ENCODE results near the gene BPIFA2. TPM values are rescaled to one million over a fixed set of nuclear protein-coding genes. Genes with fewer than 3 reads are reported as not detected.

BPIFA2 gene
- total and polyA plus RNA-seq, 9 of the 15 experiments (the other 6 are each of a cell fraction or from before 2014, with no cell fraction given): not detected

GRCh38 chr20:33133373-33133941 lies 34.5 kb upstream of the BPIFA2 start (continued):
- TF ChIP-seq, protein P1, sequence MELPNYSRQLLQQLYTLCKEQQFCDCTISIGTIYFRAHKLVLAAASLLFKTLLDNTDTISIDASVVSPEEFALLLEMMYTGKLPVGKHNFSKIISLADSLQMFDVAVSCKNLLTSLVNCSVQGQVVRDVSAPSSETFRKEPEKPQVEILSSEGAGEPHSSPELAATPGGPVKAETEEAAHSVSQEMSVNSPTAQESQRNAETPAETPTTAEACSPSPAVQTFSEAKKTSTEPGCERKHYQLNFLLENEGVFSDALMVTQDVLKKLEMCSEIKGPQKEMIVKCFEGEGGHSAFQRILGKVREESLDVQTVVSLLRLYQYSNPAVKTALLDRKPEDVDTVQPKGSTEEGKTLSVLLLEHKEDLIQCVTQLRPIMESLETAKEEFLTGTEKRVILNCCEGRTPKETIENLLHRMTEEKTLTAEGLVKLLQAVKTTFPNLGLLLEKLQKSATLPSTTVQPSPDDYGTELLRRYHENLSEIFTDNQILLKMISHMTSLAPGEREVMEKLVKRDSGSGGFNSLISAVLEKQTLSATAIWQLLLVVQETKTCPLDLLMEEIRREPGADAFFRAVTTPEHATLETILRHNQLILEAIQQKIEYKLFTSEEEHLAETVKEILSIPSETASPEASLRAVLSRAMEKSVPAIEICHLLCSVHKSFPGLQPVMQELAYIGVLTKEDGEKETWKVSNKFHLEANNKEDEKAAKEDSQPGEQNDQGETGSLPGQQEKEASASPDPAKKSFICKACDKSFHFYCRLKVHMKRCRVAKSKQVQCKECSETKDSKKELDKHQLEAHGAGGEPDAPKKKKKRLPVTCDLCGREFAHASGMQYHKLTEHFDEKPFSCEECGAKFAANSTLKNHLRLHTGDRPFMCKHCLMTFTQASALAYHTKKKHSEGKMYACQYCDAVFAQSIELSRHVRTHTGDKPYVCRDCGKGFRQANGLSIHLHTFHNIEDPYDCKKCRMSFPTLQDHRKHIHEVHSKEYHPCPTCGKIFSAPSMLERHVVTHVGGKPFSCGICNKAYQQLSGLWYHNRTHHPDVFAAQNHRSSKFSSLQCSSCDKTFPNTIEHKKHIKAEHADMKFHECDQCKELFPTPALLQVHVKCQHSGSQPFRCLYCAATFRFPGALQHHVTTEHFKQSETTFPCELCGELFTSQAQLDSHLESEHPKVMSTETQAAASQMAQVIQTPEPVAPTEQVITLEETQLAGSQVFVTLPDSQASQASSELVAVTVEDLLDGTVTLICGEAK (IDR thresholded peaks at IDR 0.05): no peak
- TF ChIP-seq, protein P1 (CRISPR knock-in tag; IDR thresholded peaks at IDR 0.05): no peak
- TF ChIP-seq NFIX (CRISPR knock-in tag; IDR thresholded peaks at IDR 0.05; ENCODE audit: low read depth) (no peak), PRMT5 (CRISPR knock-in tag; IDR thresholded peaks at IDR 0.05) (no peak)
